ENCODE measurements around the gene KRT35. TPM values are rescaled to one million over a fixed set of nuclear protein-coding genes. Genes with fewer than 3 reads are reported as not detected.

The KRT35 gene
- total RNA-seq, 1 donor: not detected

DNA sequence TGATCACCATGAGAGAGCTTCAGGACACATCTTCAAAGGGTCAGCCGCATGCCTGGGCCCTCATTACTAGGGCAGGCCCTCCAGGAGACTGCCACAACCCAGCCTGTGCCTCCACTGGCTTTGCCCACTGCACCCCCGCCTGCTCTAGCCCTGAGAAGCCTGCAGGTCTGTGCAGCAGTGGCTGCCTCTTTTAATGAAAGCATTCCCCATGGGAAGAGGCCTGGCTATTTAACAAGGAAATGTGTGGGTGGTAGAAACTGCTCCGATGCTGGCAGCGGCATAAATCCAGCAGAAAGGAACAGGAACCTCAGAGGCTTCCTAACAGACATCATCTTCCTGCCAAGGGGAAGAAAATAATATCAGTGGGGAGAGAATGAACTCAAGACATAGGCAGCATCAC, 13.4 kb downstream of the KRT35 start:
- H3K4me3 ChIP-seq (ENCODE audit: low read depth, low read length): no peak overlapping the region
- DNase-seq (ENCODE audit: low read depth): no peak
- TF ChIP-seq, protein P1, sequence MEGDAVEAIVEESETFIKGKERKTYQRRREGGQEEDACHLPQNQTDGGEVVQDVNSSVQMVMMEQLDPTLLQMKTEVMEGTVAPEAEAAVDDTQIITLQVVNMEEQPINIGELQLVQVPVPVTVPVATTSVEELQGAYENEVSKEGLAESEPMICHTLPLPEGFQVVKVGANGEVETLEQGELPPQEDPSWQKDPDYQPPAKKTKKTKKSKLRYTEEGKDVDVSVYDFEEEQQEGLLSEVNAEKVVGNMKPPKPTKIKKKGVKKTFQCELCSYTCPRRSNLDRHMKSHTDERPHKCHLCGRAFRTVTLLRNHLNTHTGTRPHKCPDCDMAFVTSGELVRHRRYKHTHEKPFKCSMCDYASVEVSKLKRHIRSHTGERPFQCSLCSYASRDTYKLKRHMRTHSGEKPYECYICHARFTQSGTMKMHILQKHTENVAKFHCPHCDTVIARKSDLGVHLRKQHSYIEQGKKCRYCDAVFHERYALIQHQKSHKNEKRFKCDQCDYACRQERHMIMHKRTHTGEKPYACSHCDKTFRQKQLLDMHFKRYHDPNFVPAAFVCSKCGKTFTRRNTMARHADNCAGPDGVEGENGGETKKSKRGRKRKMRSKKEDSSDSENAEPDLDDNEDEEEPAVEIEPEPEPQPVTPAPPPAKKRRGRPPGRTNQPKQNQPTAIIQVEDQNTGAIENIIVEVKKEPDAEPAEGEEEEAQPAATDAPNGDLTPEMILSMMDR (IDR thresholded peaks at IDR 0.05; ENCODE audit: insufficient read depth, low read depth, low read length): no peak

DNA sequence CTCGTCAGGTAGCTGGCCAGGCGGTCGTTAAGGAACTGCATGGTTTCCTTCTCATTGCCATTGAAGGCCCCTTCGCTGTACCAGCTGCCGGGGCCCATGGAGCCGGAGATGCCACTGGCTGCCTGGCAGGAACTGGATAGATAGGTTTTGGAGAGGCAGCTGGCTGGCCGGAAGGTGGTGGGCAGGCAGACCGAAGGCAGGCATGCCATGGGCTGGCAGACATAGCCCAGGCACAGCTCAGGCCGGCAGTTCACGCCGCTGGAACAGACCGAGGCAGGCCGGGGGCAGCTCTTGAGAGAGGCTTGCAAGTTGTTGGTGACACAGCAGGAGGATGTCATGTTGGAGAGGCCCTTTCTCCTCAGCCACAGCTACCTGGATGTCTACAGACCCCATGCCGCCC, 14.0 kb downstream of the KRT35 start, which contains the start of gene KRT32:
KRT32 (minus strand) TSS at position 399 of the 400 bp plus-strand sequence; CDS start at position 338, 61 bp downstream.
- TF ChIP-seq, protein P1 (IDR thresholded peaks at IDR 0.05; ENCODE audit: insufficient read depth, low read depth, low read length): no peak
- no peak within 1 kb of the TSS for H3K4me3 ChIP-seq (ENCODE audit: low read depth, low read length)
- DNase-seq (ENCODE audit: low read depth): no peak

DNA sequence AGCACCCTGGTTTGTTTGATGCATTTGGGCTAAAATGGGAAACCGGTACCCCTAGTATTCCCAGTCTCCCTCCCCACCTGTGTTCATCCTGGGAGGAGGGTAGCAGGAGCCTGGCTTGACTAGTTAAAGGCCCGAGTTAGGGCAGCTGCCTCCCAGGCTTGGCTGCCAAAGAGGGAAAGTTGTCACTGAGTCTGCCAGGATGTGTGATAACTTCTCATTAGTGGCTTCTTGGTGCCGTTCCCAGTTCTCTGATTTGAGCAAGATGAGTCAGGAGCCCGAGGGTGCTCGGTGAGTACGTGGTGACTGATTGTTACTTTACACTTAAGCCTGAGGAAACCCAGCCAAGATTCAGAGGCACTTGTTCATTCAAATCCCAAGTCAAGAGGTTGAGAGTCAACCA, 16.3 kb downstream of the KRT35 start:
- TF ChIP-seq, protein P1 (IDR thresholded peaks at IDR 0.05; ENCODE audit: insufficient read depth, low read depth, low read length): no peak
- no peak overlapping the region for H3K4me3 ChIP-seq (ENCODE audit: low read depth, low read length)
- DNase-seq (ENCODE audit: low read depth): peak; percentile 89

DNA sequence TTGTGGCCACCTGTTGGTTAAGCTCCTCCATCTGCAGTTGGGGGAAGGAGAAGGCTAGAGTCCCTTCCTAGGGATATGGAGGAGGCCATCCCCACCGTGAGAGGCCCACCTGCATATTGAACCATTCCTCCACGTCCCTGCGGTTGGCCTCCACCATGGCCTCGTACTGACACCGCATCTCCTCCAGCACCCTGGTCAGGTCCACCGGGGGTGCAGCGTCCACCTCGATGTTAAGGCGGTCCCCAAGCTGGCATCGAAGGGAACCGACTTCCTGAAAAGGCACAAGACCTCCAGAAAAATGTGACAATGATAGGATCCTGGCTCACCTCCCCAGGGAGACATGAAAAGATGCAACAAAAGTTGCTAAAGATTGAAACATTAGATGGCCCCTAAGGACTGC, 16.8 kb downstream of the KRT35 start:
- TF ChIP-seq, protein P1 (IDR thresholded peaks at IDR 0.05; ENCODE audit: insufficient read depth, low read depth, low read length): no peak
- DNase-seq (ENCODE audit: low read depth): no peak
- no peak overlapping the region for H3K4me3 ChIP-seq (ENCODE audit: low read depth, low read length)

DNA sequence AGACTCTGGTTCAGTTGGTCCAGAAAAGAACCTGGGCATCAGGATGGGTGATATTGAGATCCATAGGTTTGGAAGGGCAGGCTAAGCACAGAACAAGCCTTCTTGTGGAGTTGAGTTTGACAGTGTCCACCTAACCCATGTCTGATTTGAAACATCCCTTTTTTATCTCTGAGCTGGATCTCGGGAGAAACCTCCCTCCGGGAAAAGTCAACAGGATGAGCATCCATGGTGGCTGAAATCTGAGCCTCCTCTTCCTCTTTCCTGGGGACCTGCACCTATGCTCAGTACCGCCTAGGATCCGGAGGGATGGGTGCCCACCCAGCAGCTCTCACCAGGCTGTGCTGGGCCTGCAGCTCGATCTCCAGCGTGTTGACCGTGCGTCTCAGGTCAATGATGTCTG, 17.2 kb downstream of the KRT35 start:
- TF ChIP-seq, protein P1 (IDR thresholded peaks at IDR 0.05; ENCODE audit: insufficient read depth, low read depth, low read length): no peak
- no peak for DNase-seq (ENCODE audit: low read depth)
- no peak overlapping the region for H3K4me3 ChIP-seq (ENCODE audit: low read depth, low read length)

DNA sequence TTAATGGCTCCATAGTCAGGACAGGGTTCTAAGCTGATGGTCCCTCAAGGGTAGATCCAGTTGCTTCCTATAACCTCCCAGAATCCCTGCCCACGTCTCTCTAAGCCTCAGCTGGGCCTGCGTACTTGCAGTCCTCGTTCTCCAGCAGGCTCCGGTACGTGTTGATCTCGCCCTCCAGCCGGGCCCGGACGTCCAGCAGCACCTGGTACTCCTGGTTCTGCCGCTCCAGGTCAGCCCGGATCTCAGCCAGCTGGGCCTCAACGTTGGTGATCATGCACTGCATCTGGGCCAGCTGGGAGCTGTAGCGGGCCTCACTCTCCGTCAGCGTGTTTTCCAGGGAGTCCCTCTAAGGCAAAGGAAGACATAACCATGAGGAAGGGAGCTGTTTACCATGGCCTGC, 18.2 kb downstream of the KRT35 start:
- no peak for DNase-seq (ENCODE audit: low read depth)
- no peak overlapping the region for H3K4me3 ChIP-seq (ENCODE audit: low read depth, low read length)
- TF ChIP-seq, protein P1 (IDR thresholded peaks at IDR 0.05; ENCODE audit: insufficient read depth, low read depth, low read length): no peak

DNA sequence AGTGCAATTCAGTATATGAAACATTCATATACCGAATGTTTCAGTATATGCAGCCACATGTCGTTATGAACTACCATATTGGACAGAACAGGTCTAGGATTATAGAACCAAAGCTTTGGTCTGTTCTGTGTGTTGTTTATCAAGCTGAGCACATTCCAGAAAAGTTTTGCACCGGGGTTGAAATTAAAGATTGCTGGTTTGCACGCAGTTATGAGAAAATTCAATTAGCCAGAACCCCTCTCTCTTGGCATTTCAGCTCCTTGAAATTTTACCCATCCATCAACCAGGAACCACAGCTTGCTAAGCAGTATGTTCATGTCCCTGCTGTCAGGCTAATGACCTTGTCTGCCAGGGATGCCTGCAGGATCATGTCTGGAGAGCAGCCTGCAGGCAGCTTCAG, 23.3 kb downstream of the KRT35 start:
- DNase-seq (ENCODE audit: low read depth): no peak
- TF ChIP-seq, protein P1 (IDR thresholded peaks at IDR 0.05; ENCODE audit: insufficient read depth, low read depth, low read length): no peak
- H3K4me3 ChIP-seq (ENCODE audit: low read depth, low read length): no peak overlapping the region
